ENCODE data around the gene CLK1.

The CLK1 gene
- 37.5 to 127 (median 78.1) reads per million in 18 experiments for total RNA-seq

DNA sequence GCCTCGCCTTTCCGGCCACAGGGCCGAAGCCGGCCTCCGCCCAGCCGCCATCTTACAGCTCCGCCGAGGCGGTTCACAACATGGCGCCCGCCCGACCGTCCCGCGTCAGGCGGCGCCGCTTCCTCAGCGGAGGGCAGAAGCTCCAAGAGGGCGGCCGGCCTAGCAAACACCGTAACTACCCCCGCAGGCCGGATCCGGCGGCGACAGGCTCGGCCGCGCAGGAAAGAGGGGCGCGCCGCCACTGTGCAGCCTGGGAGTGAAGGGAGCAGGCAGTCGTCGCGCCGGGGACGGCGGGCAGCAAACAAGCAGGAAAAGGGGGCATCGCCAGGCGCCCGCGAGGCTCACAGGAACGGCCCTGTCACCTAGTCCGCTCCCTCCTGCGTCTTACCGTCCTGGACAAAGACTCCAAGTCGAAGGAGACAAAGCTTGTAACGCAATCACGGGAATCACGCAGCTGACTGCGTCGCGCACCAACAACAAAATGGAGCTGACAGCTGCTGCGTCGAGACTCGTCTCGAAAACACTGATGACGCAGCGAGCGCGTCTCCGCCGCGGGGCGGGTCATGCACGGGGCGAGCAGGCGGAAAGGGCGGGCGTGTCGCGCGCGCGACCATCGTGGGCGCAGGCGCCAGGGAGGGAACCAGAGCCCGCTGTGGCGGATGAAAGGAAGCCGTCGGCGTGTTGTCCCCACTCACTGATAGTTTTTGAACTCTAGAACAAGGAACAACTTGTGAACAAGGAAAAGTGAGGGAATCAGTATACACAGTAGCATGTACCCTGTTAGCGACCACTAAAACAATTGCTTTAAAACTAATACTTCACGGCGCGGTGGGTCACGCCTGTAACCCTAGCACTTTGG lies at the start of gene CLK1:
TSS of gene CLK1 (minus strand) at position 483 of the 859 bp plus-strand sequence. CDS start 2,796 bp downstream, outside the sequence.
- DNase-seq: peak; percentile 97 to 99

- DNase-seq: no peak
Measured at GRCh38 chr2:200913654-200914053, 49.2 kb upstream of the CLK1 start.

DNA sequence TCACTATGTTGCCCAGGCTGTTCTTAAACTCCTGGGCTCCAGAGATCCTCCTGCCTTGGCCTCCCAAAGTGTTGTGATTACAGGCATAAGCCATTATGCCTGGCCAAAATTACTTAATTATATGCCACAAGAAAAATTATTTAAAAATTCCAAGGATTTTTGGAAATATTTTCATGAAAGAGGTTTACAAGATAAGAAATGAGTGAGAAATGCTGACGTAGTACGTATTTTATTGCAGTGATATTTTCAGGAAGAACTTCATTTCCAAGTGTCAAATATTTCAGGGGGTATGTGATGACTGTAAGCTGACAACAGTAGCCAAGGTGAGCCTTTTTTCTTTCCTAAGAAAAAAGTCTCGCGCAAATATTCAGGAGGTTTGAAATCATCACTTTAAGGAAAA lies 45.5 kb upstream of the CLK1 start:
- no peak for DNase-seq

- DNase-seq: peak; percentile 64 to 70
Measured at GRCh38 chr2:200905618-200906296, 41.3 kb upstream of the CLK1 start.

DNA sequence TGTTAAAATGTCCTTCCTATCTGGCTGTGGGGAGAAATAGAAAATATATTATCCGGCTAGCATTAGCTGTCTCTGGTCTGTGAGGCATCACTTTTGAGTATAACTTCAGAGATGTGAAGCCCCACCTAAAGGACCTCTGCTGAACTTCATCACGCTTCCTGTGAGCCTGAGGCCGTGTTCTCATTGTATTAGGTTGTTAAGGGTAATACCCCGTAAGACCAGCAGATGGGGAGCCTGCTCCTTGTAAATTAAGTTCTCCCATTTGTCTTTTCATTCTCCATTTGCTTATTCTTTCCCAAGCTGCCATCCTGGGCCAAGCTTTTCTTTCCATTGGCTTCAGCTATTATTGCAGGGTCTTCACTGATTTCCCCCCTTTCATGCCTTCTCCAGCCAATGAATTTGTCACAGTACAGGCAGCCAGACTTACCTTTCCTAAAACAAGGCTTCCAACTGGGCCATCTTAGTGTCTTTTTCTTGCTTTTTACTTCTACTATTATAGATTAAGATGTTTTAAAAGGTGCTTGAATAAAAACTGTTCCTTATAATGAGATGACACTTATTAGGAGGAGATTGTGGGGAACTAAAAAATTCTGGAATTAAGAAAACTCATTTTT lies 37.1 kb upstream of the CLK1 start:
- DNase-seq: peak; percentile 84 to 85

DNA sequence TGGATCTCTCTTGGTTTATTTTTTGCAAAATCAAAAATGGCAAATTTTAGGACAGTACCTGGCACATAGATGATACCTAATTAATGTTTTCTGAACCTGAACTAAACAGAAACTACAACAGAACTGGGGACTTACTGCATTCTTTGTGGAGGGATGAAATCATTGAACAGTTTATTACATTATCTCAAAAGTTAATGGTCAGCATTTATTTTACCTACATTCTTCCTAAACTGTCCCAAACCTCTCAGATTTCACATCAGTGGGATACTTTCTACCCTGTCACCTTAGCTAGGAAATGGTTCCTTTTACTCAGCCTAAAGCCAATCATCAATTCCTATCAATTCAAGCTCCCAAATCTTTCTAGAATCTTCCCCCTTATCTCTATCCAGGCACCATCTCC lies 35.0 kb upstream of the CLK1 start:
- no peak for DNase-seq

- DNase-seq: peak; percentile 98 to 99
Measured at GRCh38 chr2:200888704-200889625, 24.5 kb upstream of the CLK1 start, which contains the start of the genes NIF3L1 and PPIL3. TSS of gene NIF3L1 (plus strand) at chr2:200889371. CDS start at chr2:200891944, 2,573 bp downstream. TSS of gene PPIL3 (minus strand) at chr2:200889077. CDS start at chr2:200887615, 1,462 bp downstream.

DNA sequence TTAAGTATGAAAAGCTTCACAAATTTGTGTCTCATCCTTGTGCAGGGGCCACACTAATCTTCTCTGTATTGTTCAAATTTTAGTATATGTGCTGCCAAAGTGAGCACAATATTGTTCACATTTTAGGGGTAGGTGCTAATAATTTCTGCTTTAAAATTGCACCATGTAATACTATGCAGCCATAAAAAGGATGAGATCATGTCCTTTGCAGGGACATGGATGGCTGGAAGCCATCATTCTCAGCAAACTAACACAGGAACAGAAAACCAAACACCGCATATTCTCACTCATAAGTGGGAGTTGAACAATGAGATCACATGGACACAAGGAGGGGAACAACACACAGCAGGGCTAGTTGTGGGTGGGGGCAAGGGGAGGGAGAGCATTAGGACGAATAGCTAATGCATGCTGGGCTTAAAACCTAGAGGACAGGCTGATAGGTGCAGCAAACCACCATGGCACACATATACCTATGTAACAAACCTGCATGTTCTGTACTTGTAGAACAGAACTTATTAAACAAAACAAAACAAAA lies 17.3 kb upstream of the CLK1 start:
- DNase-seq: peak; percentile 23 to 58

DNA sequence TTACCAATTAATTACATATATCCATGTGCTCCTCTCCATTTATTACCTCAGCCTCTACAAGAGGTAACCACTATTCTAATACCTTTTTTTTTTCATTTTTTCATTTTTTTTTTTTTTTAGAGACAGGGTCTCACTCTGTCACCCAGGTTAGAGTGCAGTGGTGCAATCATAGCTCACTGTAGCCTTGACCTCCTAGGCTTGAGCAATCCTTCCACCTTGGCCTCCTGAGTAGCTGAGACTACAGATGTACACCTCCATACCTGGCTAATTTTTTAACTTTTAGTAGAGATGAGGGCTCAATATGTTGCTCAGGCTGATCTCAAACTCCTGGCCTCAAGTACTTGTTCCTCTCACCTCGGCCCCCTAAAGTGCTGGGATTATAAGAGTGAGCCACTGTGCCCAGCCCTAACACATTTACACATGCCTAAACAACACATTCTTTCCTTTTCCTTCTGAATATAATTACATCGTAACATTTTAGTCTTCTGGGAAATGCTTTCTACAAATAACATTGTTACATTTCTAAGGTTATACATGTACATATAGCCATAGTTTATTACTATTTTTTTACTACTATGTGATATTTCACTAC lies 13.9 kb upstream of the CLK1 start:
- no peak for DNase-seq

- DNase-seq: no peak
Measured at GRCh38 chr2:200877443-200877842, 13.0 kb upstream of the CLK1 start.

- peak; percentile 50 to 65 for DNase-seq
Measured at GRCh38 chr2:200873560-200873959, 9.1 kb upstream of the CLK1 start.

- no peak for DNase-seq
Measured at GRCh38 chr2:200871151-200871550, 6.7 kb upstream of the CLK1 start.

DNA sequence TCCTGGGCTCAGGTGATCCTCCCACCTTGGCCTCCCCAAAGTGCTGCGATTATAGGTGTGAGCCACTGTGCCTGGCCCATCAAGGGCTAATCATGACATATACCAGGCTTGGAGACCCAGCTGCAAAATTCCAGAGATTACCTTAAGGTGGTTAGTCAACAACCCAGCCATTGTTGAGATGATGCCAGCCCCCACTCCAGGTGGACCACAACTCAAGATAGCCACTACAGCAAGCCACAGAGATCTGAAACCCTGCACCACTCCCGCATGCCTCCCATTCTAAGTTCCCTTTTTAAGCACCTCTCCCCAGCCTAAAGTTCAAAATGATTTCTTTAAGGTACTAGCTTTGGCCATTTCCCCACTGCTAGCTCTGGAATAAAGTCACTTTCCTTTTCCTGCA lies 4.6 kb upstream of the CLK1 start:
- DNase-seq: no peak

- peak; percentile 80 to 85 for DNase-seq
Measured at GRCh38 chr2:200863782-200864175, 679 bp downstream of the CLK1 start.

- DNase-seq: peak; percentile 57 to 60
Measured at GRCh38 chr2:200862532-200863000, 1.9 kb downstream of the CLK1 start.

- DNase-seq: no peak
Measured at GRCh38 chr2:200861617-200862155, 2.8 kb downstream of the CLK1 start.

DNA sequence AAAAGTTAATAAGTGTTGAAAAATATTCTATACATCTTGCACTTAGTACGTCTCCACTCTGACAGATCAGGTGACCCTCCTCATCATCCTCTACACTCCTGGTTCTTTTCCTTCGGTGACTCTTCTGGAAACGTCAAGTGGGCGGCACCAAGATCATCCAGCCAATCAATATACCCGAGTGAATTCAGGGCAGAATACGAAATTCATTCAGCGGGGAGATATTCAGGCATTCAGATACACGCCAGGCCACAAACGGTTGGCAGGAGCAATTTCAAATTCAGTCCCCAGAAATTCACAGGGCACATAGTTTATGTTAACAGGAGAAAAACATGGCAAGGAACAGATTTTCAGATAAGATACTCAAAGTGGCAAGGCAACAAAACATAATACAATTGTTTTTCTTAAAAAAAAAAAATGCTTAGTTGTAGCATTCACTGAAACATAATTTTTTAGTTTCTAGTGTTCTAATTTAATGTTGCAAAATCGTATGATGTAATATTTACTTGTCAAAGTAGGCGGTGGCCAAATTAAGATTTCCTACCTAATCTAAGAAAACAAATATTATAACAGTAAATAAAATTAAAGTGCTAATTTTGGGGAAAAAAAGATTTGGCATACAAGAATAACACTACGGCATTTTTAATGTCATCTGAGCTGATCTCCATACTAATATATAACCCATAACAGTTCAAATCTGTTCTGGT lies 4.2 kb downstream of the CLK1 start:
- peak in 1 of 2 donors; percentile 35 for DNase-seq

DNA sequence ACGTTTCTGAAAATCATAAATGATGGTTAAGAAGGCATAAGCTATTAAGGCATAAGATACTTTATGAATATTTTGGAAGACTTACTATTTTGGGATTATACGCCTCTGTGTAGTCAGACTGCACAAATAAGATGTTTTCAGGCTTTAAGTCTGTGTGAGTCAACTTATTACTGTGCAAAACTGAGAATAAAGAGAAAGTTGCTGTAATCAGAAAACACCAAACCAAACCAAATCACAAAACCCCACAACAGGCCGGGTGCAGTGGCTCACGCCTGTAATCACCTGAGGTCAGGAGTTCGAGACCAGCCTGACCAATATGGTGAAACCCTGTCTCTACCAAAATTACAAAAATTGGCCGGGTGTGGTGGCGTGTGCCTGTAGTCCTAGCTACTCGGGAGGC lies 7.7 kb downstream of the CLK1 start:
- DNase-seq: no peak

DNA sequence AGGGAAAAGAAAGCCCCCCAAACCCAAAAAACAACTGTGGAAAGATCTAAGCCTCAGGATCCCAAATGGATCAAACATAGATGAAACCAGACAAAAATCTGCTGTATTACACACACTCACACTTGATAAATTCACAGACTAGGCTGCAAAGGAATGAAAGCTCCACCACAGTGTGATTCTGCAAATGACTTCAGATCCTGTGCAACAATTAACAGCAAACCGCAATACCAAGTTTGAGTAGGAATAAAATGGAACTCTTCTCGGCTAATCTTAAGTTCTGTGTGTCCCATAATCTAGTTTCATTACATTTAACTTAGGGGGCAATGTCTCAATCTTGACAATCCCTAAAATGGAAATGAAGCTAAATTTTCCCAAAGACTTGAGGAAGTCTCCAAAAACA lies 11.9 kb downstream of the CLK1 start:
- DNase-seq: no peak
